Measurements from ENCODE around the gene ATP9B. TPM values are rescaled to one million over a fixed set of nuclear protein-coding genes. Genes with fewer than 3 reads are reported as not detected.
A peak's percentile ranks its signal among the peaks of the same experiment; 100 is the strongest.

ATP9B gene
- total RNA-seq, 2 donors from 2014 or later: 69.5 to 72.4 TPM

GRCh38 chr18:79389689-79390088 lies 320.5 kb downstream of the ATP9B start:
- DNase-seq (no peak), ATAC-seq (no peak)
- Mint-ChIP-seq H3K27ac (peak overlapping the region; percentile 29), H3K4me3 (no peak overlapping the region), H3K27me3 (peaks cover 41% of the 10 kb centered on the region), H3K36me3 (ENCODE audit: low read depth) (no peaks in the 10 kb centered on the region), H3K4me1 (peaks cover 24% of the 10 kb centered on the region)
- no peaks in the 10 kb centered on the region for H3K9me3 ChIP-seq (ENCODE audit: control insufficient read depth, low read length, poor library complexity, severe bottlenecking)

- ATAC-seq: no peak
- Mint-ChIP-seq H3K4me1 (peaks cover 25% of the 10 kb centered on the region), H3K27me3 (peaks cover 40% of the 10 kb centered on the region), H3K36me3 (ENCODE audit: low read depth) (no peaks in the 10 kb centered on the region), H3K27ac (no peak overlapping the region), H3K4me3 (peak overlapping the region; percentile 92)
- no peak for DNase-seq
- H3K9me3 ChIP-seq (ENCODE audit: control insufficient read depth, low read length, poor library complexity, severe bottlenecking): no peaks in the 10 kb centered on the region
Observed at GRCh38 chr18:79392226-79392625, 323.0 kb downstream of the ATP9B start.

- peak in 1 of 3 donors; percentile 23 for DNase-seq
- H3K27me3 Mint-ChIP-seq: peaks cover 32% of the 10 kb centered on the region
- H3K27ac Mint-ChIP-seq: peak overlapping the region; percentile 72
- no peaks in the 10 kb centered on the region for H3K36me3 Mint-ChIP-seq (ENCODE audit: low read depth)
- H3K9me3 ChIP-seq (ENCODE audit: control insufficient read depth, low read length, poor library complexity, severe bottlenecking): no peaks in the 10 kb centered on the region
- peak overlapping the region; percentile 92 for H3K4me3 Mint-ChIP-seq
- H3K4me1 Mint-ChIP-seq: peaks cover 23% of the 10 kb centered on the region
- peak; percentile 17 for ATAC-seq
Observed at GRCh38 chr18:79393181-79393634, 324.0 kb downstream of the ATP9B start.

- H3K9me3 ChIP-seq (ENCODE audit: control insufficient read depth, low read length, poor library complexity, severe bottlenecking): no peaks in the 10 kb centered on the region
- Mint-ChIP-seq H3K4me1 (peaks cover 22% of the 10 kb centered on the region), H3K36me3 (ENCODE audit: low read depth) (no peaks in the 10 kb centered on the region), H3K27me3 (peaks cover 25% of the 10 kb centered on the region), H3K27ac (peak overlapping the region; percentile 72), H3K4me3 (peak overlapping the region; percentile 92)
- DNase-seq: peak in 1 of 3 donors; percentile 33
- ATAC-seq: peak; percentile 12
Observed at GRCh38 chr18:79393635-79394533, 324.7 kb downstream of the ATP9B start.

- DNase-seq: peak in 1 of 3 donors; percentile 41
- peak overlapping the region; percentile 89 for H3K4me3 Mint-ChIP-seq
- H3K27ac Mint-ChIP-seq: no peak overlapping the region
- H3K9me3 ChIP-seq (ENCODE audit: control insufficient read depth, low read length, poor library complexity, severe bottlenecking): no peaks in the 10 kb centered on the region
- peak; percentile 11 for ATAC-seq
- no peaks in the 10 kb centered on the region for H3K36me3 Mint-ChIP-seq (ENCODE audit: low read depth)
- H3K27me3 Mint-ChIP-seq: peaks cover 18% of the 10 kb centered on the region
- H3K4me1 Mint-ChIP-seq: peaks cover 24% of the 10 kb centered on the region
Observed at GRCh38 chr18:79394534-79395307, 325.5 kb downstream of the ATP9B start.

GRCh38 chr18:79395308-79395640 lies 326.1 kb downstream of the ATP9B start:
- Mint-ChIP-seq H3K27me3 (peaks cover 15% of the 10 kb centered on the region), H3K36me3 (ENCODE audit: low read depth) (no peaks in the 10 kb centered on the region), H3K4me1 (peaks cover 24% of the 10 kb centered on the region), H3K4me3 (peak overlapping the region; percentile 89), H3K27ac (no peak overlapping the region)
- DNase-seq (no peak), ATAC-seq (no peak)
- H3K9me3 ChIP-seq (ENCODE audit: control insufficient read depth, low read length, poor library complexity, severe bottlenecking): no peaks in the 10 kb centered on the region

- H3K27me3 Mint-ChIP-seq: peaks cover 9% of the 10 kb centered on the region
- H3K4me1 Mint-ChIP-seq: peaks cover 26% of the 10 kb centered on the region
- ATAC-seq (peak; percentile 60), DNase-seq (peak; percentile 69 to 75 (median 72))
- H3K9me3 ChIP-seq (ENCODE audit: control insufficient read depth, low read length, poor library complexity, severe bottlenecking): no peaks in the 10 kb centered on the region
- peak within 1 kb of the TSS; percentile 95 for H3K4me3 Mint-ChIP-seq
- H3K27ac Mint-ChIP-seq: peak within 1 kb of the TSS; percentile 94
- no peaks in the 10 kb centered on the region for H3K36me3 Mint-ChIP-seq (ENCODE audit: low read depth)
Observed at GRCh38 chr18:79395761-79396404, 326.7 kb downstream of the ATP9B start, which contains the start of gene NFATC1. Gene NFATC1 (plus strand): TSS chr18:79395930. CDS start chr18:79396225, 295 bp downstream.

- Mint-ChIP-seq H3K4me1 (peaks cover 33% of the 10 kb centered on the region), H3K4me3 (peak overlapping the region; percentile 95), H3K27me3 (peaks cover 6% of the 10 kb centered on the region), H3K27ac (peak overlapping the region; percentile 94), H3K36me3 (ENCODE audit: low read depth) (no peaks in the 10 kb centered on the region)
- no peaks in the 10 kb centered on the region for H3K9me3 ChIP-seq (ENCODE audit: control insufficient read depth, low read length, poor library complexity, severe bottlenecking)
- peak in 1 of 3 donors; percentile 32 for DNase-seq
- ATAC-seq: peak; percentile 18
Observed at GRCh38 chr18:79396431-79397246, 327.4 kb downstream of the ATP9B start.

- H3K36me3 Mint-ChIP-seq (ENCODE audit: low read depth): no peaks in the 10 kb centered on the region
- DNase-seq: peak in 1 of 3 donors; percentile 7
- peaks cover 31% of the 10 kb centered on the region for H3K4me1 Mint-ChIP-seq
- peaks cover under 1% of the 10 kb centered on the region for H3K27me3 Mint-ChIP-seq
- no peaks in the 10 kb centered on the region for H3K9me3 ChIP-seq (ENCODE audit: control insufficient read depth, low read length, poor library complexity, severe bottlenecking)
- no peak for ATAC-seq
- H3K27ac Mint-ChIP-seq: peak overlapping the region; percentile 94
- peak overlapping the region; percentile 95 for H3K4me3 Mint-ChIP-seq
Observed at GRCh38 chr18:79397247-79397829, 328.1 kb downstream of the ATP9B start.

- Mint-ChIP-seq H3K36me3 (ENCODE audit: low read depth) (no peaks in the 10 kb centered on the region), H3K4me3 (peak overlapping the region; percentile 95), H3K27me3 (no peaks in the 10 kb centered on the region), H3K4me1 (peaks cover 35% of the 10 kb centered on the region), H3K27ac (peak overlapping the region; percentile 94)
- H3K9me3 ChIP-seq (ENCODE audit: control insufficient read depth, low read length, poor library complexity, severe bottlenecking): no peaks in the 10 kb centered on the region
- DNase-seq (no peak), ATAC-seq (no peak)
Observed at GRCh38 chr18:79397830-79398761, 328.9 kb downstream of the ATP9B start.
